Motor neuron (in vitro differentiated cells): ENCODE data around the gene BCAS1. TPM values are rescaled to one million over a fixed set of nuclear protein-coding genes. Genes with fewer than 3 reads are reported as not detected.

Experiments
- ATAC-seq, 8 experiments: fragments of 200-7000 bp; cut with Tn5 transposase; replicated peaks in 6 of 8; 2 replicates each; pipeline ENCODE4 v1.8.0; 2021; ENCODE audit warnings: mild to moderate bottlenecking in 8 of 8, moderate library complexity in 8 of 8
- H3K27ac ChIP-seq, 2 donors: fragments of 250-450 bp; sonication (Bioruptor Pico); 2 replicates each; pipeline ENCODE4 v1.9.0; 2021; ENCODE audit warnings: antibody characterized with exemption in 2 of 2, mild to moderate bottlenecking in 2 of 2, moderate library complexity in 1 of 2
- H3K4me1 ChIP-seq, 2 donors: fragments of 250-450 bp; sonication (Bioruptor Pico); replicated peaks in 1 of 2; 2 replicates each; pipeline ENCODE4 v1.6.1; 2021; ENCODE audit warnings: antibody characterized with exemption in 2 of 2, mild to moderate bottlenecking in 2 of 2, moderate library complexity in 1 of 2
- H3K4me3 ChIP-seq, 5 donors: fragments of 250-450 bp; sonication (Bioruptor Pico); 2 replicates each; pipeline ENCODE4 v1.9.0; 2021; ENCODE audit warnings: antibody characterized with exemption in 5 of 5, mild to moderate bottlenecking in 5 of 5, moderate library complexity in 4 of 5
- whole genome bisulfite sequencing, 10 experiments: fragments of 450-650 bp; shearing (Covaris generic); methylation state at CpG; one replicate each; pipeline ENCODE4 v1.0.0; 2022; 5-methylcytosine and 5-hydroxymethylcytosine counted together
- in situ Hi-C, 9 experiments: fragments of 400-800 bp; cut with MboI; loops; one replicate each; pipeline ENCODE4 v1.15.0; 2021; ENCODE audit warnings: low sequenced_read_pairs in 9 of 9, low pct_unique_long_range_greater_than_20kb in 2 of 9; ENCODE audit not compliant: unreplicated experiment in 9 of 9
- total RNA-seq, 8 experiments: library from RNA; unstranded; fragments of 300-600 nt; gene quantifications; 2 replicates each; pipeline versions ENCODE4 v1.2.3 to v1.2.4, GENCODE V29; 2022

The BCAS1 gene
- total RNA-seq, 8 experiments from 2014 or later: 0.05 to 1.3 (median 0.28) TPM

GRCh38 chr20:54068495-54068894 lies 1.9 kb downstream of the BCAS1 start:
- in situ Hi-C loops: loop anchor here in 5 of 9 experiments (10.0 to 25.0 kb wide), 4 partner anchors 106 to 506 kb away; partner anchors contain the start of gene ZNF217 (in 4 of the 5)
- Histone ChIP-seq H3K4me1 (peaks cover 6 to 8% of the 10 kb centered on the region in 2 donors), H3K4me3 (no peak overlapping the region), H3K27ac (no peak overlapping the region)
- WGBS, 10 experiments: 40 to 100% (median 87%) methylated on average over 1 to 2 of the region's 5 CpGs; no CpG with 5 or more reads in 6 of the 10 experiments
- no peak for ATAC-seq

GRCh38 chr20:54067606-54068174 lies 2.7 kb downstream of the BCAS1 start:
- ATAC-seq: peak in 7 of 8 experiments; percentile 10 to 91 (median 89)
- in situ Hi-C loops: loop anchor here in 5 of 9 experiments (10.0 to 25.0 kb wide), 4 partner anchors 105 to 505 kb away; partner anchors contain the start of gene ZNF217 (in 4 of the 5)
- H3K4me1 ChIP-seq: peaks cover 6 to 8% of the 10 kb centered on the region in 2 donors
- no peak overlapping the region for H3K4me3 ChIP-seq
- no peak overlapping the region for H3K27ac ChIP-seq
- 0 to 69% (median 23%) methylated on average over 1 to 6 of the region's 8 CpGs; no CpG with 5 or more reads in 2 of the 10 experiments for WGBS, 10 experiments

GRCh38 chr20:54065601-54066038 lies 4.8 kb downstream of the BCAS1 start:
- in situ Hi-C loops: loop anchor here in 5 of 9 experiments (10.0 to 25.0 kb wide), 4 partner anchors 103 to 503 kb away; partner anchors contain the start of gene ZNF217 (in 4 of the 5)
- Histone ChIP-seq H3K4me1 (peaks cover 6 to 12% of the 10 kb centered on the region in 2 donors), H3K4me3 (no peak overlapping the region), H3K27ac (no peak overlapping the region)
- ATAC-seq: peak in 3 of 8 experiments; percentile 27 to 45 (median 40)
- WGBS, 10 experiments: 13 to 76% (median 43%) methylated on average over 1 to 6 of the region's 7 CpGs; no CpG with 5 or more reads in 5 of the 10 experiments

- in situ Hi-C loops: loop anchor here in 5 of 9 experiments (10.0 to 25.0 kb wide), 4 partner anchors 103 to 503 kb away; partner anchors contain the start of gene ZNF217 (in 4 of the 5)
- peaks cover 6 to 12% of the 10 kb centered on the region in 2 donors for H3K4me1 ChIP-seq
- no peak overlapping the region for H3K4me3 ChIP-seq
- 54 to 100% (median 85%) methylated on average over 1 to 6 of the region's 7 CpGs for WGBS, 10 experiments
- no peak overlapping the region for H3K27ac ChIP-seq
- ATAC-seq: no peak
Observed at GRCh38 chr20:54064939-54065338, 5.5 kb downstream of the BCAS1 start.

GRCh38 chr20:54063992-54064676 lies 6.3 kb downstream of the BCAS1 start:
- Histone ChIP-seq H3K4me1 (peaks cover 6 to 12% of the 10 kb centered on the region in 2 donors), H3K4me3 (no peak overlapping the region), H3K27ac (no peak overlapping the region)
- 11 to 100% (median 61%) methylated on average over 1 to 6 of the region's 11 CpGs; no CpG with 5 or more reads in 4 of the 10 experiments for WGBS, 10 experiments
- ATAC-seq: peak in 1 of 8 experiments; percentile 55
- in situ Hi-C loops: loop anchor here in 5 of 9 experiments (10.0 to 25.0 kb wide), 4 partner anchors 102 to 502 kb away; partner anchors contain the start of gene ZNF217 (in 4 of the 5)

GRCh38 chr20:54063580-54063979 lies 6.8 kb downstream of the BCAS1 start:
- ATAC-seq: no peak
- H3K4me1 ChIP-seq: peaks cover 6 to 12% of the 10 kb centered on the region in 2 donors
- in situ Hi-C loops: loop anchor here in 5 of 9 experiments (10.0 to 25.0 kb wide), 4 partner anchors 101 to 501 kb away; partner anchors contain the start of gene ZNF217 (in 4 of the 5)
- H3K27ac ChIP-seq: no peak overlapping the region
- H3K4me3 ChIP-seq: no peak overlapping the region
- 31 to 93% (median 68%) methylated on average over 2 to 3 of the region's 3 CpGs; no CpG with 5 or more reads in 2 of the 10 experiments for WGBS, 10 experiments

GRCh38 chr20:54062812-54063280 lies 7.5 kb downstream of the BCAS1 start:
- peak; percentile 54 to 84 (median 64) for ATAC-seq
- in situ Hi-C loops: loop anchor here in 5 of 9 experiments (10.0 to 25.0 kb wide), 4 partner anchors 101 to 501 kb away; partner anchors contain the start of gene ZNF217 (in 4 of the 5)
- WGBS, 10 experiments: 0 to 100% (median 30%) methylated on average over 1 to 4 of the region's 4 CpGs

GRCh38 chr20:54061101-54061881 lies 9.1 kb downstream of the BCAS1 start:
- in situ Hi-C loops: loop anchor here in 5 of 9 experiments (10.0 to 25.0 kb wide), 4 partner anchors 99 to 499 kb away; partner anchors contain the start of gene ZNF217 (in 4 of the 5)

More at GRCh38 chr20:54062812-54063280, 7.5 kb downstream of the BCAS1 start:
- H3K27ac ChIP-seq: no peak overlapping the region
- H3K4me3 ChIP-seq: no peak overlapping the region
- H3K4me1 ChIP-seq: peaks cover 6 to 10% of the 10 kb centered on the region in 2 donors

GRCh38 chr20:54059691-54060364 lies 10.6 kb downstream of the BCAS1 start:
- Histone ChIP-seq H3K27ac (no peak overlapping the region), H3K4me1 (peaks cover 0 to 4% of the 10 kb centered on the region in 2 donors), H3K4me3 (no peak overlapping the region)
- WGBS, 10 experiments: 69 to 100% (median 92%) methylated on average over 1 to 5 of the region's 6 CpGs; no CpG with 5 or more reads in 1 of the 10 experiments
- in situ Hi-C loops: loop anchor here in 5 of 9 experiments (10.0 to 25.0 kb wide), 4 partner anchors 98 to 498 kb away; partner anchors contain the start of gene ZNF217 (in 4 of the 5)
- no peak for ATAC-seq

More at GRCh38 chr20:54061101-54061881, 9.1 kb downstream of the BCAS1 start:
- whole genome bisulfite sequencing, 10 experiments: 18 to 100% (median 54%) methylated on average over 2 to 6 of the region's 8 CpGs; no CpG with 5 or more reads in 1 of the 10 experiments
- Histone ChIP-seq H3K27ac (no peak overlapping the region), H3K4me1 (peaks cover 0 to 4% of the 10 kb centered on the region in 2 donors), H3K4me3 (no peak overlapping the region)
- ATAC-seq: peak in 7 of 8 experiments; percentile 28 to 79 (median 71)

- 67 to 100% (median 89%) methylated on average over 1 to 13 of the region's 16 CpGs for WGBS, 10 experiments
- no peak for ATAC-seq
- in situ Hi-C loops: loop anchor here in 5 of 9 experiments (25.0 kb wide), 3 partner anchors 96 to 496 kb away; partner anchors contain the start of gene ZNF217 (in 4 of the 5)
- H3K4me3 ChIP-seq: no peak overlapping the region
- no peak overlapping the region for H3K27ac ChIP-seq
- H3K4me1 ChIP-seq: peaks cover 0 to 4% of the 10 kb centered on the region in 2 donors
Observed at GRCh38 chr20:54058420-54059139, 11.8 kb downstream of the BCAS1 start.
